Astrocyte of the spinal cord (primary cell): ENCODE results near the gene STPG1.

Experiments used
- DNase-seq: peaks from one replicate; pipeline ENCODE4 v3.0.0; 2011; ENCODE audit warnings: low read depth, low spot score
- H3K4me3 ChIP-seq: 2 replicates; pipeline ENCODE4 v1.5.1; 2011; ENCODE audit warnings: low read depth, mild to moderate bottlenecking, low read length, moderate library complexity
- CTCF ChIP-seq: IDR thresholded peaks from 2 replicates; pipeline ENCODE4 v1.5.1; 2012; ENCODE audit warnings: low read depth, mild to moderate bottlenecking, low read length, inconsistent platforms
- in situ Hi-C: cut with HindIII; loops from 2 replicates; pipeline ENCODE4 v1.10.0; 2017; ENCODE audit warnings: low sequenced_read_pairs

The STPG1 gene

GRCh38 chr1:24427545-24427862 lies 13.9 kb upstream of the STPG1 start:
- in situ Hi-C loops: no loop called here
- no peak for DNase-seq
- no peak overlapping the region for H3K4me3 ChIP-seq
- no peak for TF ChIP-seq CTCF

- in situ Hi-C loops: no loop called here
- no peak overlapping the region for H3K4me3 ChIP-seq
- DNase-seq: no peak
- TF ChIP-seq CTCF: no peak
These were observed 13.4 kb upstream of the STPG1 start for GRCh38 chr1:24426744-24427544.

- in situ Hi-C loops: no loop called here
- no peak overlapping the region for H3K4me3 ChIP-seq
- DNase-seq: no peak
- no peak for TF ChIP-seq CTCF
These were observed 12.3 kb upstream of the STPG1 start for GRCh38 chr1:24425922-24426321.

- no peak for DNase-seq
- H3K4me3 ChIP-seq: no peak overlapping the region
- TF ChIP-seq CTCF: no peak
- in situ Hi-C loops: no loop called here
These were observed 11.9 kb upstream of the STPG1 start for GRCh38 chr1:24425441-24425840.

GRCh38 chr1:24424990-24425389 lies 11.4 kb upstream of the STPG1 start:
- DNase-seq: no peak
- no peak overlapping the region for H3K4me3 ChIP-seq
- in situ Hi-C loops: no loop called here
- no peak for TF ChIP-seq CTCF

GRCh38 chr1:24424207-24424606 lies 10.6 kb upstream of the STPG1 start:
- DNase-seq: no peak
- no peak for TF ChIP-seq CTCF
- H3K4me3 ChIP-seq: no peak overlapping the region
- in situ Hi-C loops: no loop called here
